ENCODE data around the gene BDH2.
A peak's percentile ranks its signal among the peaks of the same experiment; 100 is the strongest.

The BDH2 gene

GRCh38 chr4:103123114-103123513, 23.5 kb upstream of the BDH2 start:
- TF ChIP-seq CTCF (conservative IDR thresholded peaks at IDR 0.05; ENCODE audit: low read depth, low read length), result no peak
- H3K4me3 ChIP-seq (ENCODE audit: low read depth, low read length), result no peak overlapping the region
- no peak for DNase-seq (ENCODE audit: low read depth)

GRCh38 chr4:103118166-103118565, 18.5 kb upstream of the BDH2 start:
- H3K4me3 ChIP-seq (ENCODE audit: low read depth, low read length), result no peak overlapping the region
- no peak for TF ChIP-seq CTCF (conservative IDR thresholded peaks at IDR 0.05; ENCODE audit: low read depth, low read length)
- DNase-seq (ENCODE audit: low read depth), result no peak

- H3K4me3 ChIP-seq (ENCODE audit: low read depth, low read length), result no peak overlapping the region
- TF ChIP-seq CTCF (conservative IDR thresholded peaks at IDR 0.05; ENCODE audit: low read depth, low read length), result no peak
- DNase-seq (ENCODE audit: low read depth), result no peak
Observed at GRCh38 chr4:103111598-103111997, 12.0 kb upstream of the BDH2 start.

- no peak for DNase-seq (ENCODE audit: low read depth)
- no peak for TF ChIP-seq CTCF (conservative IDR thresholded peaks at IDR 0.05; ENCODE audit: low read depth, low read length)
- H3K4me3 ChIP-seq (ENCODE audit: low read depth, low read length), result no peak overlapping the region
Observed at GRCh38 chr4:103108542-103108941, 8.9 kb upstream of the BDH2 start.

GRCh38 chr4:103105558-103106356, 6.1 kb upstream of the BDH2 start:
- peak; percentile 13 for DNase-seq (ENCODE audit: low read depth)

GRCh38 chr4:103104886-103105285, 5.3 kb upstream of the BDH2 start:
- no peak overlapping the region for H3K4me3 ChIP-seq (ENCODE audit: low read depth, low read length)
- DNase-seq (ENCODE audit: low read depth), result no peak
- TF ChIP-seq CTCF (conservative IDR thresholded peaks at IDR 0.05; ENCODE audit: low read depth, low read length), result no peak

More at GRCh38 chr4:103105558-103106356, 6.1 kb upstream of the BDH2 start:
- no peak for TF ChIP-seq CTCF (conservative IDR thresholded peaks at IDR 0.05; ENCODE audit: low read depth, low read length)
- H3K4me3 ChIP-seq (ENCODE audit: low read depth, low read length), result no peak overlapping the region

- H3K4me3 ChIP-seq (ENCODE audit: low read depth, low read length), result no peak overlapping the region
- DNase-seq (ENCODE audit: low read depth), result no peak
- TF ChIP-seq CTCF (conservative IDR thresholded peaks at IDR 0.05; ENCODE audit: low read depth, low read length), result no peak
Observed at GRCh38 chr4:103100691-103101090, 1.1 kb upstream of the BDH2 start.

Measured in choroid plexus epithelial cell (primary cell).